ENCODE data around the gene ZSWIM8. TPM values are rescaled to one million over a fixed set of nuclear protein-coding genes. Genes with fewer than 3 reads are reported as not detected.
"Not testable (repeated sequence)": the region's sequence is repeated elsewhere in the genome, so short reads cannot be mapped to it uniquely, and the experiment has no call there.

Gene ZSWIM8
- total RNA-seq, 1 donor from 2014 or later, result 66.7 TPM

GRCh38 chr10:73781879-73782748 lies 3.3 kb upstream of the ZSWIM8 start, which contains the start of gene CHCHD1:
TSS of gene CHCHD1 (plus strand) at chr10:73782048. CDS start at chr10:73782076, 28 bp downstream.
- no peak for TF ChIP-seq CTCF (IDR thresholded peaks at IDR 0.05; ENCODE audit: insufficient read depth, low read length, poor library complexity, severe bottlenecking)
- Histone ChIP-seq H3K27me3 (ENCODE audit: control insufficient read depth, insufficient read depth, low read length) (no peaks in the 10 kb centered on the region), H3K4me3 (ENCODE audit: low read depth, low read length) (peak within 1 kb of the TSS; percentile 93), H3K36me3 (ENCODE audit: control insufficient read depth, insufficient read depth, low read length) (no peaks in the 10 kb centered on the region)
- DNase-seq (ENCODE audit: low read depth), result no peak

- Histone ChIP-seq H3K27me3 (ENCODE audit: control insufficient read depth, insufficient read depth, low read length) (no peaks in the 10 kb centered on the region), H3K4me3 (ENCODE audit: low read depth, low read length) (peak overlapping the region; percentile 93), H3K36me3 (ENCODE audit: control insufficient read depth, insufficient read depth, low read length) (no peaks in the 10 kb centered on the region)
- no peak for DNase-seq (ENCODE audit: low read depth)
- no peak for TF ChIP-seq CTCF (IDR thresholded peaks at IDR 0.05; ENCODE audit: insufficient read depth, low read length, poor library complexity, severe bottlenecking)
Measured at GRCh38 chr10:73782749-73783085, 2.7 kb upstream of the ZSWIM8 start.

GRCh38 chr10:73785721-73786511 lies 510 bp downstream of the ZSWIM8 start:
- no peak for TF ChIP-seq CTCF (IDR thresholded peaks at IDR 0.05; ENCODE audit: insufficient read depth, low read length, poor library complexity, severe bottlenecking)
- peak overlapping the region; percentile 80 for H3K4me3 ChIP-seq (ENCODE audit: low read depth, low read length)
- DNase-seq (ENCODE audit: low read depth), result no peak

GRCh38 chr10:73786512-73786885 lies 1.1 kb downstream of the ZSWIM8 start:
- TF ChIP-seq CTCF (IDR thresholded peaks at IDR 0.05; ENCODE audit: insufficient read depth, low read length, poor library complexity, severe bottlenecking), result no peak

More at GRCh38 chr10:73785721-73786511, 510 bp downstream of the ZSWIM8 start:
- Histone ChIP-seq H3K27me3 (ENCODE audit: control insufficient read depth, insufficient read depth, low read length) (no peaks in the 10 kb centered on the region), H3K36me3 (ENCODE audit: control insufficient read depth, insufficient read depth, low read length) (peaks cover 1% of the 10 kb centered on the region)

GRCh38 chr10:73787031-73787800 lies 1.8 kb downstream of the ZSWIM8 start:
- not testable (repeated sequence) for H3K4me3 ChIP-seq (ENCODE audit: low read depth, low read length); DNase-seq (ENCODE audit: low read depth); H3K36me3 ChIP-seq (ENCODE audit: control insufficient read depth, insufficient read depth, low read length); H3K27me3 ChIP-seq (ENCODE audit: control insufficient read depth, insufficient read depth, low read length)

More at GRCh38 chr10:73786512-73786885, 1.1 kb downstream of the ZSWIM8 start:
- Histone ChIP-seq H3K4me3 (ENCODE audit: low read depth, low read length) (peak overlapping the region; percentile 80), H3K27me3 (ENCODE audit: control insufficient read depth, insufficient read depth, low read length) (no peaks in the 10 kb centered on the region), H3K36me3 (ENCODE audit: control insufficient read depth, insufficient read depth, low read length) (peaks cover 1% of the 10 kb centered on the region)
- DNase-seq (ENCODE audit: low read depth), result no peak

Measured in kidney epithelial cell (primary cell).